Gastrocnemius medialis (tissue), 4 donors: ENCODE results near the gene MLXIP. TPM values are rescaled to one million over a fixed set of nuclear protein-coding genes. Genes with fewer than 3 reads are reported as not detected.

Source experiments
- ATAC-seq, 2 donors: fragments of 150-250 bp; one replicate each; pipeline ENCODE4 v1.9.1; 2016
- DNase-seq, 2 donors: peaks; one replicate each; pipeline ENCODE4 v3.0.0-alpha.2; 2019
- H3K27ac ChIP-seq, 4 donors: fragments of 200-600 bp; sonication (generic); 1 replicate in 1 of 4; 2 replicates in 3 of 4; pipeline ENCODE4 v1.5.1; 2016 to 2018; ENCODE audit warnings: mild to moderate bottlenecking in 2 of 4, moderate library complexity in 1 of 4
- H3K27me3 ChIP-seq, 3 donors: fragments of 200-600 bp; sonication (generic) in 2 of 3; 1 replicate in 1 of 3; 2 replicates in 2 of 3; pipeline versions ENCODE4 v1.5.1 to v1.6.0; 2016 to 2019; ENCODE audit warnings: mild to moderate bottlenecking in 1 of 3, moderate library complexity in 1 of 3
- H3K36me3 ChIP-seq, 2 donors: fragments of 200-600 bp; sonication (generic) in 1 of 2; one replicate each; pipeline ENCODE4 v1.5.1; 2017 to 2018
- H3K4me1 ChIP-seq, 2 donors: fragments of 200-600 bp; sonication (generic) in 1 of 2; one replicate each; pipeline ENCODE4 v1.5.1; 2016 to 2017; ENCODE audit warnings: mild to moderate bottlenecking in 2 of 2
- H3K4me3 ChIP-seq, 4 donors: fragments of 200-600 bp; sonication (generic) in 3 of 4; 1 replicate in 1 of 4; 2 replicates in 3 of 4; pipeline ENCODE4 v1.5.1; 2016 to 2019; ENCODE audit warnings: mild to moderate bottlenecking in 2 of 4
- H3K9me3 ChIP-seq, 3 donors: fragments of 200-600 bp; sonication (generic) in 2 of 3; 1 replicate in 1 of 3; 2 replicates in 2 of 3; pipeline ENCODE4 v1.5.1; 2016 to 2019
- POLR2A ChIP-seq, 2 donors: fragments of 450-650 bp; IDR thresholded peaks; one replicate each; pipeline ENCODE4 v1.6.1; 2017; ENCODE audit warnings: antibody characterized with exemption in 2 of 2, mild to moderate bottlenecking in 2 of 2, moderate library complexity in 2 of 2
- in situ Hi-C, 4 donors: fragments of 200-750 bp; cut with MboI; loops; one replicate each; pipeline versions ENCODE4 v1.15.0 to v1.8.0; 2017; ENCODE audit warnings: low sequenced_read_pairs in 4 of 4
- intact Hi-C: fragments of 100-400 bp; cut with DNase I; formaldehyde crosslinking; loops from one replicate; pipeline ENCODE4 v1.15.1; 2023; ENCODE audit warnings: low total_unique reads
- total RNA-seq, 4 donors: library from RNA; depleted of rRNA; stranded (reverse); fragments of >200 nt; gene quantifications; one replicate each; pipeline versions ENCODE4 v1.1.0 to v1.2.3, GENCODE V29; 2016
- TF ChIP-seq, protein P1 (sequence below), 5 experiments: fragments of 450-650 bp in 3 of 5; fragments of 200-600 bp in 2 of 5; sonication (generic) in 2 of 5; IDR thresholded peaks in 4 of 5; conservative IDR thresholded peaks in 1 of 5; 1 replicate in 4 of 5; 2 replicates in 1 of 5; pipeline ENCODE4 v1.5.1; 2016 to 2019; ENCODE audit warnings: antibody characterized with exemption in 5 of 5, mild to moderate bottlenecking in 3 of 5, moderate library complexity in 3 of 5

Gene MLXIP
- total RNA-seq, 4 donors from 2014 or later = 36.6 to 89.4 (median 79.7) TPM

DNA sequence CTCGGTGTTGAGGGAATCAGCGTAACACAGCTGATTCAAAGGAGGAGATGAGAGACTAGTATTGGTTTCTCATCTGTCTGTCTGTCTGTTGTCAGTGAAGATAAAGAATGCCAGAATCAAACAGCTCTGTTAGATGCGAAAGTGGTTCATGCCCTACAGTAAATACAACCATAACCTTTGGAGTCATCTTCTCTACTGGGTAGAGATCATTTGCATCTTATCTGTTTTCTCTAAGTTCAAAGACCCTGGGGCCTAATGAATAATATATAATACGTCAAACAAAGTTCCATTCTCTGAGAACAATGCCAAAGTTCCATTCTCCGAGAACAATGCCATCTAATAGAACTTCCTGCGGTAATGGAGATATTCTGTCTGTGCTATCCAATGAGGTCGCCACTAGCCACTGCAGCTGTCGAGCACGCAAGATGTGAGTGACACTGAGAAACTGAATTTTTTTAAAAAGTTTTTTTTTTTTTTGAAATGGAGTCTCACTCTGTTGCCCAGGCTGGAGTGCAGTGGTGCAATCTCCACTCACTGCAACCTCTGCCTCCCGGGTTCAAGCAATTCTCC is 88.9 kb downstream of the MLXIP start:
- H3K9me3 ChIP-seq = no peaks in the 10 kb centered on the region

GRCh38 chr12:122168492-122168891 is 89.9 kb downstream of the MLXIP start:
- DNase-seq (no peak), ATAC-seq (no peak)
- intact Hi-C loops (no loop called here), in situ Hi-C loops (no loop called here)
- H3K36me3 ChIP-seq = no peaks in the 10 kb centered on the region
- no peaks in the 10 kb centered on the region for H3K9me3 ChIP-seq
- TF ChIP-seq POLR2A (IDR thresholded peaks at IDR 0.05) = no peak
- TF ChIP-seq, protein P1, sequence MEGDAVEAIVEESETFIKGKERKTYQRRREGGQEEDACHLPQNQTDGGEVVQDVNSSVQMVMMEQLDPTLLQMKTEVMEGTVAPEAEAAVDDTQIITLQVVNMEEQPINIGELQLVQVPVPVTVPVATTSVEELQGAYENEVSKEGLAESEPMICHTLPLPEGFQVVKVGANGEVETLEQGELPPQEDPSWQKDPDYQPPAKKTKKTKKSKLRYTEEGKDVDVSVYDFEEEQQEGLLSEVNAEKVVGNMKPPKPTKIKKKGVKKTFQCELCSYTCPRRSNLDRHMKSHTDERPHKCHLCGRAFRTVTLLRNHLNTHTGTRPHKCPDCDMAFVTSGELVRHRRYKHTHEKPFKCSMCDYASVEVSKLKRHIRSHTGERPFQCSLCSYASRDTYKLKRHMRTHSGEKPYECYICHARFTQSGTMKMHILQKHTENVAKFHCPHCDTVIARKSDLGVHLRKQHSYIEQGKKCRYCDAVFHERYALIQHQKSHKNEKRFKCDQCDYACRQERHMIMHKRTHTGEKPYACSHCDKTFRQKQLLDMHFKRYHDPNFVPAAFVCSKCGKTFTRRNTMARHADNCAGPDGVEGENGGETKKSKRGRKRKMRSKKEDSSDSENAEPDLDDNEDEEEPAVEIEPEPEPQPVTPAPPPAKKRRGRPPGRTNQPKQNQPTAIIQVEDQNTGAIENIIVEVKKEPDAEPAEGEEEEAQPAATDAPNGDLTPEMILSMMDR (IDR thresholded peaks at IDR 0.05 in 4 of 5, conservative IDR thresholded peaks at IDR 0.05 in 1 of 5) = no peak
- H3K4me3 ChIP-seq = no peak overlapping the region
- no peak overlapping the region for H3K27ac ChIP-seq
- H3K4me1 ChIP-seq = no peaks in the 10 kb centered on the region
- peaks cover 0 to 3% (median 0%) of the 10 kb centered on the region in 3 donors for H3K27me3 ChIP-seq

More for the DNA sequence above, 88.9 kb downstream of the MLXIP start:
- Histone ChIP-seq H3K27ac (no peak overlapping the region), H3K4me1 (no peaks in the 10 kb centered on the region), H3K4me3 (no peak overlapping the region), H3K36me3 (no peaks in the 10 kb centered on the region), H3K27me3 (peaks cover 0 to 3% (median 0%) of the 10 kb centered on the region in 3 donors)
- DNase-seq (no peak), ATAC-seq (no peak)
- in situ Hi-C loops (no loop called here), intact Hi-C loops (no loop called here)
- TF ChIP-seq, protein P1 (IDR thresholded peaks at IDR 0.05 in 4 of 5, conservative IDR thresholded peaks at IDR 0.05 in 1 of 5) = no peak
- TF ChIP-seq POLR2A (IDR thresholded peaks at IDR 0.05) = no peak

DNA sequence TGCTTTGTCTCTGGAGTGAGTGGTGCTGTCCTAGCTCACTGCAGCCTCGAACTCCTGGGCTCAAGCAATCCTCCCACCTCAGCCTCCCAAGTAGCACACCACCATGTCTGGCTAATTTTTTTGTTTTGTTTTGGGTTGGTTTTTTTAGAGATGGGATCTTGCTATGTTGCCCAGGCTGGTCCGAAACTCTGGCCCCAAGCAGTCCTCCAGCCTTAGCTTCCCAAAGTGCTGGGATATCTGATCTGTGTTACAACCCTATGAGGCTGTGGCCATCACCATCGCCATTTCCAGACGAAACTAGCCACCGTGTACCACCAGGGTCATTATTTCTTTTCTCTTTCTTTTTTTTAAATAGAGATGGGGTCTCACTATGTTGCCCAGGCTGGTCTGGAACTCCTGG is 92.8 kb downstream of the MLXIP start:
- intact Hi-C loops = no loop called here

DNA sequence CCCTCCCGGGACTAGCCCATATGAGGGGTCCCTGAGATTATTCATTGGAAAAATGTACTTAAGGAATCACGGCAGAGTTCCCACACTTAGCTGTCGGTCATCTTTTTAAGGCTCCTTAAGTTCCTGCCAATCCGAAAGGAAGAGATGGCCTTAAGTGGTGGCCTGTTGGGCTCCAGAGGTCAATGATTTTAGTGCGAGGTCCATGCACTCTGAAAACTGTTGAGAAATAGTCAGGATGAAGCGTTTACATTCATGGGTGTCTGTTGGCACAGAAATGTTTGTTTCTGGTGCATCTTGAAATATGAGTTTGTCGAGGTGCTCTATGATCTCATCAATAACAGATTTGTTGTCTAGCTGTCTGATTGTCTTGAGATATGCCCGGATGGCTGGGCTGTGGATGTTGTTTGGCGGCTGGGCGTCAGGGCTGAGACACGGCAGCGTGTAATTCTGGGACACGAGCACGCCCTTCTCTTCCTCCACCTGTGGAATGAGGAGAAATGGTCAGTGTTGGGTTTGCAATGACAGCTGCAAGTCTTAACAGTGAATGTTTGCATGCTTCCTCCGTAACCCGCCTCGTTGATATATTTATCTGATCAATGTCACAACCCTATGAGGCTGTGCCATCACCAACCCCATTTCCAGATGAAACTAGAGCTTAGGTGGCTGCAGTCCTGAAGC is 93.8 kb downstream of the MLXIP start:
- H3K4me1 ChIP-seq = no peaks in the 10 kb centered on the region
- no peak overlapping the region for H3K4me3 ChIP-seq
- H3K27ac ChIP-seq = no peak overlapping the region
- DNase-seq (no peak), ATAC-seq (no peak)
- H3K9me3 ChIP-seq = no peaks in the 10 kb centered on the region
- peaks cover 0 to 3% (median 0%) of the 10 kb centered on the region in 3 donors for H3K27me3 ChIP-seq
- in situ Hi-C loops (no loop called here), intact Hi-C loops (no loop called here)
- H3K36me3 ChIP-seq = no peaks in the 10 kb centered on the region
- TF ChIP-seq, protein P1 (IDR thresholded peaks at IDR 0.05 in 4 of 5, conservative IDR thresholded peaks at IDR 0.05 in 1 of 5) = no peak
- TF ChIP-seq POLR2A (IDR thresholded peaks at IDR 0.05) = no peak

More for the DNA sequence above, 92.8 kb downstream of the MLXIP start:
- no peak for TF ChIP-seq POLR2A (IDR thresholded peaks at IDR 0.05)
- TF ChIP-seq, protein P1 (IDR thresholded peaks at IDR 0.05 in 4 of 5, conservative IDR thresholded peaks at IDR 0.05 in 1 of 5) = no peak
- H3K27ac ChIP-seq = no peak overlapping the region
- in situ Hi-C loops = no loop called here
- peaks cover 0 to 3% (median 0%) of the 10 kb centered on the region in 3 donors for H3K27me3 ChIP-seq
- no peaks in the 10 kb centered on the region for H3K9me3 ChIP-seq
- ATAC-seq (no peak), DNase-seq (no peak)
- no peak overlapping the region for H3K4me3 ChIP-seq
- no peaks in the 10 kb centered on the region for H3K36me3 ChIP-seq
- H3K4me1 ChIP-seq = no peaks in the 10 kb centered on the region
